ENCODE measurements around the gene PDF.

- TF ChIP-seq CTCF (IDR thresholded peaks at IDR 0.05): no peak
- TF ChIP-seq EZH2 (IDR thresholded peaks at IDR 0.05; ENCODE audit: borderline replicate concordance, insufficient read depth, low read depth, low read length, poor library complexity, severe bottlenecking): no peak
These were observed 19.1 kb upstream of the PDF start for GRCh38 chr16:69349536-69349935.

Data from B cell (primary cell).